K562 treated with DMSO at 1 percent for 24 hours (cell line): ENCODE data around the gene CCL4L2. TPM values are rescaled to one million over a fixed set of nuclear protein-coding genes. Genes with fewer than 3 reads are reported as not detected.

Experiments used
- total RNA-seq: library from RNA; unstranded; fragments of 300-600 nt; gene quantifications from 2 replicates; pipeline ENCODE4 v1.2.3, GENCODE V29; 2022; ENCODE audit warnings: low read depth; ENCODE audit not compliant: insufficient read depth

The CCL4L2 gene
- not detected in 2 replicates for total RNA-seq

GRCh38 chr17:36210439-36211211, at the start of gene CCL4L2:
CCL4L2 (plus strand) TSS chr17:36211063.

GRCh38 chr17:36176536-36176935, 34.3 kb upstream of the CCL4L2 start, which contains the start of gene TBC1D3B:
TBC1D3B (minus strand) TSS chr17:36176636; CDS start chr17:36175050, 1,586 bp downstream.

Other genes with a start within 250 kb of the CCL4L2 start
- gene CCL16, start 229.6 kb upstream of the CCL4L2 start, total RNA-seq: not detected in 2 replicates
- not detected in 2 replicates for gene CCL14, start 224.3 kb upstream of the CCL4L2 start, total RNA-seq
- not detected in 2 replicates for gene CCL15, start 209.5 kb upstream of the CCL4L2 start, total RNA-seq
- gene CCL23, start 193.1 kb upstream of the CCL4L2 start, total RNA-seq: not detected in 2 replicates
- not detected in 2 replicates for gene CCL18, start 146.8 kb upstream of the CCL4L2 start, total RNA-seq
- not detected in 2 replicates for gene CCL3, start 120.9 kb upstream of the CCL4L2 start, total RNA-seq
- gene CCL4, start 107.2 kb upstream of the CCL4L2 start, total RNA-seq: not detected in 2 replicates
- not detected in 2 replicates for gene TBC1D3B, start 34.4 kb upstream of the CCL4L2 start, total RNA-seq
- gene CCL3L1, start 14.3 kb upstream of the CCL4L2 start, total RNA-seq: not detected in 2 replicates
- gene TBC1D3I, start 53.5 kb downstream of the CCL4L2 start, total RNA-seq: not detected in 2 replicates
- gene TBC1D3G, start 112.8 kb downstream of the CCL4L2 start, total RNA-seq: not detected in 2 replicates
- not detected in 2 replicates for gene TBC1D3H, start 177.4 kb downstream of the CCL4L2 start, total RNA-seq